Ishikawa (cell line): Measurements from ENCODE around the gene TNIK.

Experiments
- CEBPB ChIP-seq: IDR thresholded peaks from 2 replicates; pipeline ENCODE4 v1.6.1; 2012
- CREB1 ChIP-seq: IDR thresholded peaks from 2 replicates; pipeline ENCODE4 v1.6.1; 2012; ENCODE audit warnings: low read depth
- EGR1 ChIP-seq: IDR thresholded peaks from 2 replicates; pipeline ENCODE4 v1.6.1; 2012
- EP300 ChIP-seq: IDR thresholded peaks from 2 replicates; pipeline ENCODE4 v1.6.1; 2012; ENCODE audit warnings: borderline replicate concordance
- FOXM1 ChIP-seq: IDR thresholded peaks from 2 replicates; pipeline ENCODE4 v1.6.1; 2012; ENCODE audit warnings: low read depth, borderline replicate concordance
- MAX ChIP-seq: IDR thresholded peaks from 2 replicates; pipeline ENCODE4 v1.6.1; 2012
- NFIC ChIP-seq: IDR thresholded peaks from 2 replicates; pipeline ENCODE4 v1.6.1; 2012
- RAD21 ChIP-seq: IDR thresholded peaks from 2 replicates; pipeline ENCODE4 v1.6.1; 2012; ENCODE audit warnings: low read depth
- REST ChIP-seq: IDR thresholded peaks from 2 replicates; pipeline ENCODE4 v1.6.1; 2012; ENCODE audit warnings: low read depth, mild to moderate bottlenecking
- TAF1 ChIP-seq: IDR thresholded peaks from 2 replicates; pipeline ENCODE4 v1.6.1; 2012; ENCODE audit warnings: low read depth, mild to moderate bottlenecking
- TCF12 ChIP-seq: IDR thresholded peaks from 2 replicates; pipeline ENCODE4 v1.6.1; 2012; ENCODE audit warnings: low read depth
- TEAD4 ChIP-seq: IDR thresholded peaks from 2 replicates; pipeline ENCODE4 v1.6.1; 2012
- USF1 ChIP-seq: IDR thresholded peaks from 2 replicates; pipeline ENCODE4 v1.6.1; 2012
- YY1 ChIP-seq: IDR thresholded peaks from 2 replicates; pipeline ENCODE4 v1.6.1; 2012; ENCODE audit warnings: low read depth
- ZBTB7A ChIP-seq: IDR thresholded peaks from 2 replicates; pipeline ENCODE4 v1.6.1; 2012; ENCODE audit warnings: low read depth

TNIK gene

GRCh38 chr3:171095063-171095462 lies 365.1 kb downstream of the TNIK start:
- no peak for TF ChIP-seq CEBPB
- no peak for TF ChIP-seq REST
- TF ChIP-seq EP300: no peak
- TF ChIP-seq NFIC: no peak
- no peak for TF ChIP-seq FOXM1
- no peak for TF ChIP-seq ZBTB7A
- TF ChIP-seq TCF12: no peak
- TF ChIP-seq YY1: no peak
- no peak for TF ChIP-seq CREB1
- no peak for TF ChIP-seq RAD21
- no peak for TF ChIP-seq TEAD4
- no peak for TF ChIP-seq EGR1
- TF ChIP-seq MAX: no peak
- TF ChIP-seq USF1: no peak
- no peak for TF ChIP-seq TAF1

- no peak for TF ChIP-seq USF1
- no peak for TF ChIP-seq EGR1
- no peak for TF ChIP-seq REST
- TF ChIP-seq FOXM1: no peak
- no peak for TF ChIP-seq EP300
- TF ChIP-seq TEAD4: no peak
- no peak for TF ChIP-seq RAD21
- TF ChIP-seq CEBPB: no peak
- no peak for TF ChIP-seq TAF1
Observed at GRCh38 chr3:171094411-171094810, 365.8 kb downstream of the TNIK start.

- TF ChIP-seq REST: no peak
- TF ChIP-seq TCF12: no peak
- no peak for TF ChIP-seq EGR1
- TF ChIP-seq YY1: no peak
- TF ChIP-seq EP300: no peak
Observed at GRCh38 chr3:171093462-171093861, 366.7 kb downstream of the TNIK start.

GRCh38 chr3:171092467-171092911 lies 367.7 kb downstream of the TNIK start:
- TF ChIP-seq ZBTB7A: no peak
- no peak for TF ChIP-seq EGR1
- TF ChIP-seq FOXM1: no peak
- no peak for TF ChIP-seq TEAD4
- TF ChIP-seq REST: no peak
- no peak for TF ChIP-seq RAD21
- no peak for TF ChIP-seq NFIC
- TF ChIP-seq MAX: no peak
- no peak for TF ChIP-seq YY1
